NCI-H2107 (cell line): Measurements from ENCODE around the gene SBF2.

ENCODE experiments used
- DNase-seq: peaks from one replicate; lab custom pipeline; 2025; lab: John Stamatoyannopoulos, UW

Gene SBF2

DNA sequence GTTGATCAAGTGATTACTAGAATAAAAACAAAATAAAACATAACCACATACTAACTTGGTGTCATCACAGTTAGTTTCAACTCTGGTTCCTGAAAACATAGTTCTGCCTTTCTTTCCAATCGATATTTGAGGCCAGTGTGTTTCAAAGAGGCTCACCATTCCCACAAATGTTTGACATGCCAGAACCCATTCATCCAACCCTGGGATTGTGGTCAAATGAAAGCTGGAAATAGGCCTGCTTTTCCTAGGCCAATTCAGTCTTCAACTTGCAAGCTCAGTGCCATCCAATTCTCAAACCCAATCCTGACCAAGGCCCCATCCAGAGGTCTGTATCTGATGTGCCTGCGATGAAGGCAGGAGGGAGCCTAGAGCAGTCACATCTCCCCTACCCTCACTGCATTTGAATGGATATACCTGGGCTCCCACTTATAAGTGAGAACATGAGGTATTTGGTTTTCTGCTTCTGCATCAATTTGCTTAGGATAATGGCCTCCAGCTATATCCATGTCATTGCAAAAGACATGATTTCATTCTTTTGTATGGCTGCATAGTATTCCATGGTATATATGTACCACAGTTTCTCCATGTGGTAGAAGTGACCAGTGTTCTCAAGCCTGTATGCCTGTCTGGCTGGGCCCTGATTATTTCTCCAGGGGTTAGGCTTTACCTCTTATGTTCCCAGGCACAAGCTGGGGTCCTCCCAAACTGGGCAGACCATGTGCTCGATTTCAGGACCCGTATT lies 486.9 kb downstream of the SBF2 start:
- no peak for DNase-seq

DNA sequence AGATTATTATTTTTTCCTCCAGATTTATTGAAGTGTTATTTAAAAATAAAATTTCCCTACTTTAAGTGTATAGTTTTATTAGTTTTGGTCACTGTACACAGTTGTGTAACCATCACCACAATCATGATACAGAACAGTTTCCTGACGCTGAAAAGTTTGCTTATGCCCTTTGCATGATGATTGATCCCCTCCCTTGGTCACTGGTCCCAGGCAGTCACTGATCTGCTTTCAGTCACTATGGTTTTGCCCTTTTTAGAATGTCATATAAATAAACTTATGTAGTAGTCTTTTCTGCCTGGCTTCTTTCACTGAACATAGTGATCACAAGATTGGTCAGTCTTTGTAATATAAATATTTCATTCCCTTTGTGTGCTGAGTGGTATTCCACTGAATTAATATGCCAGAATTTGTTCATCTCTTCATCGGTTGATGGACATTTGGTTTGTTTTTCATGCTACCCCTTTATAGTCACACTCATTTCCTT lies 489.6 kb downstream of the SBF2 start:
- DNase-seq: no peak

DNA sequence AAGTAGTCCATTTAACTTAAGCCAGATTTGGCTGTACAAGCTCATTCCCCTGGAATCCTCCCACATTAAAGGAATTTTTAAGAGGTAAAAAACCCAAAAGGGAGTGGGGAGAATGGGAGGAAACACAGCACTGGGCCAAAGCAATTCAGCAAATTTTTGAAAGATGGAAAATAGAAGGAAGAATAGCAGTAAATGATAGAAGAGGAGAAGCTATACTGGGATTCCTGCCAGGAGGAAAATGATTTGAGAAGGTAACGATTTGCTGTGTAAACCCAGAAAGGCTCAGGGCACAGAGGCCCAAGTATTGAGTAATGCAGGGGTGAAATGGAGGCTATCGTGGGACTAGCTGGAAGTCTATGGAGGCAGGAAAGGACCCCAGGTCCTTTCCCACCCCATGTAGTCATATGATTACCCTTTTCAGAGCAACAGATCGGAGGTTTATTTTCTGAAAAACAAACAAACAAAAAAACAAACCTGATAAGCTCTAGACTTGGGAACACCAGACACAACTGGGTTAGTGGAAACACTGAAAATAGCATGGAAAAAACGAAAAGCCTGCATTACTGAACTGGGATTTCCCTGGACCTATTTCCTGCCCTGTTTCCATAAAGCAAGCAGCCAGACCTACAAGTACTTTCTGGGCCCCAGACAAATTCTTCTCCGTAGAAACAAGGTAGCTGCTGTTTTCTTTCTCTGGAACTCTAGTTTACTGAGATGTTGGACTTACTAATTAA lies 490.2 kb downstream of the SBF2 start:
- no peak for DNase-seq

DNA sequence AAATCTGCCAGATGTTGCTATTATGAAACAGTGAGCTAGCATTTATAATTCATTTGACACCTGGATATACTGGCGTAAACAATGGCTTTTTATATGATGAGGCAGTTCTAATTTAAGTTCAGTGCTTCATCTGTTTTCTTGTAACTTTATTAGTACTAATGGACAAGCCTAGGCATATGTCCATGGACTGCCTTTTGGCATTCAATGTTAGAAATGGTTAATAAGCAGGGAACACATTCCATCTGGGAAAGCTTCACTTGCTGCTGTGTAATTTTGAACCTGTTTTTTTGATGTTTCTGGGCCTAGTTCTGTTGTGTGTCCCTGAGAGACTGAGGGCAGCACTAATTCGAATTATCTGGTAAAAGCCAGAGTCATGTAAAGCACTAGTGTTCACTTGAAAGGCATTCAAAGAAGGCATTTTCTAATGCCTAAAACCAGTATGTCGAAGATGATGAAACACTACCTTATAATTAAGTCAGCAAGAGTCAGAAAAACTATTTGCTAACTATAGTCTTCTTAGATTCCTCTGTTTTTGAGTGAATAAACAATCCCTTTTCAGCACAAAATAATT lies 491.6 kb downstream of the SBF2 start:
- DNase-seq: no peak

DNA sequence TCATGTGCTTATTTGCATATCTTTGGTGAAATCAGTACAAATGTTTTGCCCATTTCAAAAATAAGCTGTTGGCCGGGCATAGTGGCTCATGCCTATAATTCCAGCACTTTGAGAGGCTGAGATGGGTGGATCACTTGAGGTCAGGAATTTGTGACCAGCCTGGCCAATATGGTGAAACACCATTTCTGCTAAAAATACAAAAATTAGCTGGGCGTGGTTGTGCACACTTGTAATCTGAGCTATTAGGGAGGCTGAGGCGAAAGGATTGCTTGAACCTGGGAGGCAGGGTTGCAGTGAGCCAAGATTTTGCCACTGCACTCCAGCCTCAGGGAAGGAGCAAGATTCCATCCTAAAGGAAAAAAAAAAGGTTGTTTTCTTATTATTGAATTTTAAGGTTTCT lies 494.1 kb downstream of the SBF2 start:
- no peak for DNase-seq

DNA sequence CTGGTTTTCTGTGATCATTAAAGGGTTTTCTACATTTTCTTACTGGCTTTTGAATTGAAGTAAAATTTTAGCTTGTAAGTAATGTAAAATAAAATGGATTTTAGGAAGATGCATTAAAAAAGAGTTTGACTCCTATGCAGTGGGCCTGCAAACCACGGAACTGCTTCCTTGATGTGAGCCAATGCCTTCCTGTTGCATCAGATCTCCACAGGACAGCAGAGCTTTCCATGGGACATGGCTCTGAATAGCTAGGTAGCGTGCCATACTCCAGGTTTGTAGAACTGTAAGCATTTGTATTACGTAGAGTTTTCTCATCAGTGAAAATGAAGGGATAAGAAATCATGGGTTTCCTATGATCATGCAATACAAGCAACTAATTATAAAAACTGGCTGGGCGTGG lies 496.7 kb downstream of the SBF2 start:
- DNase-seq: no peak

DNA sequence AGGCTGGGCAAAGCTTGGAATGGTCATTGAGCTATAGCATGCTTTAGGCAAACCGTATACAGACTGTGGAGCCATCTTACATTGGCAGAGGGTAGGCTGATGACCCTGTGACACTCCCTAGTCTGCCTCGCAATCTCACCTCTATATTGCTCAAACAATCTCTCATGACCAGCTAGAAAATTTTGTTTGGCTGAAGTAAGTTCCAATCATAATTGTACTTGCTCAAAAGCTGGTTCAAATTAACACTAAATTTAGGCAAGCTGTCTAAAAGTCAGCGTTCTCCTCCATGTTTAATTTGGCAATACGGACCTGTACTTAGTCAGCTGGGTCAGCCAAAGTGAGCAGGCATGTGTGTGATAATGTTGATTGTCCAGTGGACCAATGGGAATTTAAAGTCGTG lies 497.2 kb downstream of the SBF2 start:
- DNase-seq: no peak

DNA sequence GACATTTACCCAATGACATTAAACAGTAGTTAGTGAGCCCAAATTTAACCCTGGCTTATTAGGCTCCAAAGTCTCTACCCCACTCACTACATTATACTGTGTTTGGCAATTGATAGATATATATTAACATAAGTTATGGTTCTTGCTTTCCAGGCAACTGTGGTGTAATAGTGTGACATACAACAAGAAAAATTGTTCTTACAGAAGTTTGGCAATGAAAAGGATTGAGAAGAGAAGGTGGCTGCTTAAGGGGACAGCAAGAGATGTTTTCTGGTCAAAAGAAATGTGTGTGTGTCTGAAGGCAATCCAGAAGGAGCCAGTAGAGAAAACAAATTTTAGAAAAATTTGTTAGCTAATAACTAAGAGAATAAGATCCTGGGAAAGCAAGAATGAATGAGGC lies 497.8 kb downstream of the SBF2 start:
- no peak for DNase-seq

DNA sequence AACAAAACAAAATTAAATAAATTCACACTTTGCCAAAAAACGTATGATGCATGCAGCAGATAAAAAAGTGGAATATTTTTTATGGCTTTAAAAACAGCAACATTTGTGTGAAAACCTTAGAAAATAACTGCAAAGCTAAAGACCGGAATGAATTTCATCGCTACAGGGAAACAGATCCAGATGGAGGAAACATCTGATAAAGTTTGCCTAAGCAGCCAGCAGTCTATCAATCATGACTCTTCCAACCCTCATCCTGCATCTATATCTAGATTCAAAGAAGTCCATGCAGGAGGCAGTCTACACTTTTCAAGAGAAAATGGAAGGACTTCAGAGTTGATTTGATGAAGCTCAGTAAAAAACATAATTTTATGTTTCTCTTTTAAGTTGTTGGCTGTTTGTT lies 503.3 kb downstream of the SBF2 start:
- DNase-seq: no peak

DNA sequence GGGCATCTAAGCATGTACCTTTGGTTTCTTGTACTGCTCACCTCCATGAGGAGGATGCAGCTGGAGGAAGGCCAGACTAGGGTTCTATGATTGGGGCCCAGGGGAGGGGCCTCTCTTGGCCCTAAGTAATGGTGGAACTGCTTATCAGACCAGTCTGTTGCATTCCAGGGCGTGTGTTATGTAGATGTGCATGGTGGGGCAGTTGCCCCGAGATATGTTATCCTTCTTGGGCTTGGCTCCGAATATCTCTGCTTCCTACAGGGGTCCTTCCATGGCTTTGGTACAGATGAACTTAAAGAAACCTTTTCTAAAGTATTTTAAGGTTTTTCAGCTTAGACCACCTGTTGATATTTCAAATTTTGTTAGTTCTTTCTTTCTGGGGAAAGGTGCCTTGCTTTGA lies 504.1 kb downstream of the SBF2 start:
- DNase-seq: no peak

DNA sequence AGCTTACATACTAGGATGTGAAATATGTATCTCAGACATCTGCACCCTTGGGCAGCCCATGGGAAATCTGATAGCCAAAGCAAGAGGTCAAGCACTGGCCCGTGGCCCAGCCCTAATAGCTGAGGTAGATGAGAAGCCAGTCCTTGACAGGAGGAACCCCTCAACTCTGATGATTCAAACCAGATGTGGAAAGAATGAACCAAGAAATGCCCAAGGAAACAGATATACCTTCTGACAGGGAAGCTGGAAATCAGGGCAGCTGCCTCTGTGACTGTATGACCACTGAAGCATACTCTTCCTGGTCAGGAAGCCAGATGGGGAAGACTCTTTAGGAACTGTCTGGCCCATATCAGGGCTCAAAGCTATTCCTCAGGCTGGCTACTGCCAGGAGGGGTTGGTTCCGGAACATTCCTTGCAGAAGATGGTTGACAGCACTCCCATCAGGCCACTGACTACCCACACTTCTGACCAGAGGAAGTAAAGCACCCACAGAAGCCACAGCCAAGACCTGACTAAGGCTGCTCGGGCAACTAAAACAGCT lies 506.0 kb downstream of the SBF2 start:
- no peak for DNase-seq

DNA sequence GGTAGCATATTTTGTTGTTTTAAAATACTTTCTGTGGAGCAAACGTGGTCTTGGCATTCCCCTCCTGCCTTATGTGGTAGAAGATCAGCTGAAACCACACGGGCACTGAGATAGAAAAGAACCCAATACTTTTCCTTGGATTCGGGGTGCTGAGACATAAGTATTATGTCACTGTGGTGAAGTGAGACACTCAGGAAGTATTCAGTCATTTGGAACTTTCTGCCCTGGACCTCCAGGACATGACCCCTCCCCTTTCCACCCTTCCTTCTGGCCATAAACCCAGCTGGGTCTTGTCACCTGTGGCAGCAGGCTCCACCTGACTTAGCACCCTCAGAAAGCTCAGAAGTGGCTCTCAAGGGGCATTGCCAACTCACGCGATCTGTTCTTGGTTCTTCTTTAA lies 506.8 kb downstream of the SBF2 start:
- DNase-seq: no peak

DNA sequence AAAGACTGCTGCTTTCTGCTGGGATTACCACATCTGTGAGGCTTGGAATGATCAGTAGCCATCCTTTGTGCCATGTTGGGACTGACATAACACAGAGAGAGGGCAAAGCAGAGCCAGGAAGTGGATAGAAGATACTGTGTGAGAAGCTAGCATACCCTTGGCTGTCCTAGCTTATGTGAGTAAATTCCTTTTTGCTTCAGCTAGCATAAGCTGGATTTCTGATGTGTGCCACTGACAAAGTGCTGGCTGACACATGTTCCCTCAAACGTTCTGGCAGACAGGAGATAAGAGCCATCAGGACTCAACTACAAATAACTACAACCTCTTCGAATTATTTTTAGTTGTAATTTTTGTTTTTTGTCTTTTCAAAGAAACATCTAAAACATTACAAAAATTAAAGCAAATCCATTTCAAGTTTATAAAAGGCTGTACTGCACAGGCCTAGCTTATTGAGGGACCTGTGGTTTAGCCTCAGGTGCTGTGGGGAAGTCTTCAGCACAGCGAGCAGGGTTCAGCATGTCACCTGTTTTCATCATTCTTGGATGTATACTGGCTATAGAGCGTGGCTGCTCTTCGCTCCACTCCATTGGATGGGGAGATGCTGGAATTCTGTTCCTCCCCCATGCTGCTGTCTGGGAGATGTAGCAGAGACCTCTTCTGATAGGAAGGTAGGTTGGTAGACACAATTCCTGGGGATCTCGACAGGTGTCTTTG lies 509.3 kb downstream of the SBF2 start:
- no peak for DNase-seq

DNA sequence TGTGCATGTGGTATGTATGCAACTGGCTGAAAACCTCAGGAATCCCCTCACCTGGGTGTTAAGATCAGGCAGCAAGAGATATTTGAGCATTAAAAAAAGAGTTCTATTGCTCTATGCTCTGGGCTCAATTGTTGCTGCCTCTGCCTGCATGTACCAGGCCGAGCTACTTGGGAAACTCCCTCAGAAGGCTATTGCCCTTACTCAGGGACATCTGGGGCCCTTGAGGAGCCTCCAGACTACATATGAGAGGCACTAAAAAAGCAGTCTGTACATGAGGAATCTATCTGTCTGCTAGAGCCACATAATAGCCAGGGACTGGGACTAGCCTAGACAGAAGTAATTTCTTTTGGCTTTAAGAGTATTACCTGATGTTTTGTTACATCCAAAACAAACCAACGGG lies 510.0 kb downstream of the SBF2 start:
- no peak for DNase-seq

DNA sequence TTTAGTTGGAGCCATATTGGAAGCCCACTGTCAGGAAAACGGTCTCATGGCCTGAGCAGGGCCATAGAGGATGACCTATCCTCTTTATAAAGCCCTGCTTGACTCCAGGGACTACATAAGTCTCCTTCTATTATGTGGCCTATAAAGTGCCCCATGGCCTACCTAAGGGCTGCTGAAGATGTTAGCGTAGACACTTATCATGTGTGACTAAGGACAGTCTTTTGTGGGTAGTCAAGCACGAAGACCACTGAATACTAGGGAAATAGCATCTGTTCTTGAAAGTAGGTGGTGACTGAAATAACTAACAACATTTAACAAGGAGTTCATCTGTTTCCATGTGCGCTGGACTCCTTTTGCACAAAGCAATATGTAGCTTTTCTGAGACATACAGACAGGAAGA lies 513.1 kb downstream of the SBF2 start:
- DNase-seq: no peak

DNA sequence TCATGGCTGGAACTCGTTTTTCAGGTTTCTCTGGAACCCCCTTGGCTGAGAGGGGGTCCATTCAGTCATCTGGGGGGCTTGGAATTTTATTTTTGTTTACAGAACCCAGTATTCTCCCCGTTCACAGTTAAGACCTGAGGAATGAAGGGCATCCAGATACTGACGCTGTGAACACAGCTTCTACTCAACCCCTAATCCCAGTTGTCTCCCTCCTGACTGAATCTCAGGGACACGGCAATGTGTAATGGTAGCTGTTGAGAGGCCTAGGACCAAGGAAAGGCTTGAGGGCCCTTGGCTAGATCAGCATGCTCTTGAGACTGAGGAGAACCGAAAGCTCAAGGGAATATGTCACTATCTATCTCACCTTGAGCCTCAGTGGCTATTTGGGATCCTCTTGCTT lies 516.5 kb downstream of the SBF2 start:
- DNase-seq: no peak

DNA sequence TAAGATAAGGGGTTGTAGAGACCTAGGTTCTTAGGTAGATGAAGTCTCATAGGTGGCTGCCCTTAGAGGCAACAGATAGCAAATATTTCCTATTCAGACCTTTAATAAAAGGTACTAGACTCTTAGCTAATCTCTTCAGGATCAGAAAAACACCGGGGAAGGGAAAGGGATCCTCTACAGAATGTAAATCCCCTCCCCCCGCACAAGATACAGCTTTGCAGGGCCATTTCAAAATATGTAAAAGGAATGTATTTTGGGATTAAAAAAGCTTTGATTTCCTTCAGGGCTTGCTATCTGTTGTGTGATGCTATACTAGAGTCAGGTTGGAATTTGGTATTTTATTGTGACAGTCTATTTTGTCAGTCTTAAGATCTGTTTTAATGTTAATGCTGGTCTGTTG lies 517.0 kb downstream of the SBF2 start:
- no peak for DNase-seq

DNA sequence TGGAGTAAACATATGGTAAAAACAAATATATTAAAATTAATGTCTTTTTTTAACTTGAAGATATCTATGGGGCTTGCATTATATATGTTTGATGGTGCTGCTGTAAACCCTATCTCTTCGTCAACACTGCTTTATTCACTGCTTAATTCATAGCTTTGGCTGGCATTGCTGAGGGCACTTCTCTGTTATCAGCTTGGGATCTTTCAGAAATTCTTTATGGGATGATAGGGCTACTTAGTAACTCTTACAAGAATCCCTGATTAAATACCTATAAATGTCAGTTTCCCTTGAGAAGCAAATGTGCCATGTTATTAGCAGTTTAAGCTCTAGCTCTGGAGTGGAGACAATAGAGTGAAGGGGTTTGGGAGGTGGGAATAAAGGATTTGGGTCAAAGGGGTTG lies 517.8 kb downstream of the SBF2 start:
- no peak for DNase-seq

DNA sequence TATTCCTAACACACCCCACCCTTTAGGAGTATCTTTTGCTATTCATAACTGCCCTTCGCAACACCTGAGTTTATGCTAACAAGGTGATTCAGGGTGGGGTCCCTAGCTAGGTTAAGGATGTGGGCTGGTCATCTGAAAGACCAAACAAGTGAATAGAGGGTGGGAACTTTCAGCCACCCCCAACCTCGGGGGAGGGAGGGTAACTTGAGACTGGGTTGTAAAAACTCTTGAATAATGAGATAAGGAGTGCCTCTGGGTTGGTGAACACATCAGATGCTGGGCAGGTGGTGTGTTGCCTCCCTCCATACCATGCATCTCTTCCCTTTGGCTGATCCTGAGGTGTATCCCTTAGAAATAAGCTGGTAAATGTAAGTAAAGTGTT lies 518.6 kb downstream of the SBF2 start:
- DNase-seq: no peak

DNA sequence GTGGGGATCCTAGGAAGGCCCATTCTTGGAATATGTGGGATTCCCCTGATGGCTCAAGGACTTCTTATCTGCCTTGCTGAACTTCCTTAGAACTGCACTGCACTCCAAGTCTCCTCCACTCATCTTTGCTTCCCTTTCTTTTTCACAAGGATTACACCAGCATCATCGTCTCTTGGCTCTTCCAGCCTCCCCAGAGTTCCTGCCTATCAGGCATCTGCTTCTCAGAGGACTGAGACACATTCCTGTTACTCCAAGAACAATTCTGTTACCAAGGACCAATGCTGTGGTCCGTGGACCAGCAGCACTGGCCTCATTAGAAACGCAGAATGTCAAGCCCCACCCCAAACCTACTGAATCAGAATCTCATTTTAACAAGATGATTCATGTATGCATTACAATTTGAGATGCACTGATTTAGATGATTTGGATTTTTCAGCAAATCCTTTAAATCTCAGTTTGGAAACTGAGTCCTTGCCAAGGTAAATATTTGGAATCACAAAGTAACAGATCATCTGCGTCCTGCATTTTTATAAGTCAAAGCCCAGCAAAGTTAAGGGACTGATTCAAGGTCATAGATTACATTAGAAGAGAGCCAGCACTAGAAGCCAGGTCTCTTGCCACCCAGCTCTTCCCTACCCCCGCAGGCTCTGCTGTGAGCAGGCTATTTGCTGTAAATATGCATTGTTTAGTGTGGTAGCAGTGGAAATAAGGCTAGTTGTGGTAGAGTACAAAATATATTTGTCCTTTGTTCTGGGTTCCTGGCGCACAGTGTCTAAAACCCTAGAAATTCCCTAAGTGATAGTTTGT lies 519.2 kb downstream of the SBF2 start:
- no peak for DNase-seq

DNA sequence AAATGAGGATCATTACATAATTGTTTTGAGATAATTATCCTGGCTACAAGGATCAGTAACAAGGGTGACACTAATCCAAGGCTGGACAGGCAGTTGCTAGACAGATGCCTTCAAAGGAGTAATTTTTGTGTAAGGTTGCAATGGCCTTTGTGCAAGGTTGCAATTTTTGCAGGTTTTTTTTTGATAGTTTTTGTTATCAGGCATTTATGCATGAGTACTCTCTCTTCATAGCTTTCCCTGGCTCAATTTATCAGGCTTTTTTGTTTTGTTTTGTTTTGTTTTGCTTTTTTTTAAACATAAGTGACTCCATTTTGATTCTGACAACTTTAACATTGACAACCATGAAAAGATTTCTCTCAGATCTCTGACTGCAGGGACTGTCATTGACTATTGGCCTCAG lies 519.9 kb downstream of the SBF2 start:
- DNase-seq: no peak

DNA sequence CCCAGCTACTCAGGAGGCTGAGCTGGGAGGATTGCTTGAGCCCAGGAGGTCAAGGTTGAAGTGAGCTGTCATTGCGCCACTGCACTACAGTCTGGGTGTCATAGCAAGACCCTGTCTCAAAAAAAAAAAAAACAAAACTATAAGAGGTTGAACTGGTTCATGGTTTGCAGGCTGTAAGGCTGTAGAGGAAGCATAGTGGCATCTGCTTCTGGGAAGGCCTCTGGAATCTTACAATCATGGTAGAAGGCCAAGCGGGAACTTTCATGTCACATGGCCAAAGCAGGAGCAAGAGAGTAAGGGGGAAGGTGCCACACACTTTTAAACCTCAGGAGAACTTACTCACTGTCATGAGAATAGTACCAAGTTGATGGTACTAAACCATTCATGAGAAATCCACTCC lies 520.5 kb downstream of the SBF2 start:
- no peak for DNase-seq
